CD4-positive, alpha-beta T cell (primary cell): ENCODE measurements around the gene SIRT6. TPM values are rescaled to one million over a fixed set of nuclear protein-coding genes. Genes with fewer than 3 reads are reported as not detected.

ENCODE experiments used
- ATAC-seq: fragments of 200-7000 bp; cut with Tn5 transposase; one replicate; pipeline ENCODE4 v1.10.0; 2022; ENCODE audit warnings: mild to moderate bottlenecking; ENCODE audit not compliant: poor library complexity
- CTCF ChIA-PET: fragments of 350-600 bp; sonication (Branson Sonifier 250); formaldehyde crosslinking; loops from one replicate; lab custom pipeline; 2021; ENCODE audit warnings: antibody characterized with exemption, inconsistent platforms; lab: Charles Lee
- POLR2A ChIA-PET: fragments of 350-600 bp; sonication (Branson Sonifier 250); formaldehyde crosslinking; loops from one replicate; lab custom pipeline; 2021; ENCODE audit warnings: antibody characterized with exemption, inconsistent platforms; lab: Charles Lee
- DNase-seq, 14 experiments: peaks; one replicate each; pipeline ENCODE4 v3.0.0-alpha.2; 2013 to 2020; ENCODE audit warnings: mixed read lengths in 2 of 14
- H3K27ac ChIP-seq, 2 donors: one replicate each; pipeline versions ENCODE4 v1.5.1 to v1.7.0; 2013; ENCODE audit warnings: low read length in 2 of 2, low read depth in 1 of 2, mild to moderate bottlenecking in 1 of 2
- H3K27me3 ChIP-seq, 2 experiments: 1 replicate in 1 of 2; 2 replicates in 1 of 2; pipeline versions ENCODE4 v1.6.1 to v1.7.0; 2013; ENCODE audit warnings: low read length in 2 of 2, control low read depth in 1 of 2, mild to moderate bottlenecking in 1 of 2, moderate library complexity in 1 of 2; ENCODE audit not compliant: insufficient read depth in 2 of 2, control insufficient read depth in 1 of 2
- H3K36me3 ChIP-seq: one replicate; pipeline ENCODE4 v1.6.1; 2013; ENCODE audit warnings: low read length, control low read depth; ENCODE audit not compliant: insufficient read depth
- H3K4me1 ChIP-seq: one replicate; pipeline ENCODE4 v1.6.1; 2013; ENCODE audit warnings: low read length, control low read depth; ENCODE audit not compliant: insufficient read depth
- H3K4me3 ChIP-seq: one replicate; pipeline ENCODE4 v1.5.1; 2013; ENCODE audit warnings: mild to moderate bottlenecking, low read length, moderate library complexity
- H3K9me3 ChIP-seq, 2 experiments: 1 replicate in 1 of 2; 2 replicates in 1 of 2; pipeline versions ENCODE4 v1.6.1 to v1.7.0; 2013; ENCODE audit warnings: low read length in 2 of 2, mild to moderate bottlenecking in 2 of 2, control low read depth in 1 of 2, moderate library complexity in 1 of 2; ENCODE audit not compliant: control insufficient read depth in 1 of 2, insufficient read depth in 1 of 2
- H3K27ac Mint-ChIP-seq: one replicate; pipeline ENCODE4 v1.8.0; 2020; ENCODE audit warnings: mixed read lengths
- H3K27me3 Mint-ChIP-seq: one replicate; pipeline ENCODE4 v1.8.0; 2021; ENCODE audit warnings: mixed read lengths
- H3K36me3 Mint-ChIP-seq: one replicate; pipeline ENCODE4 v1.8.0; 2021; ENCODE audit warnings: low read depth, mixed read lengths
- H3K4me1 Mint-ChIP-seq: one replicate; pipeline ENCODE4 v1.8.0; 2021; ENCODE audit warnings: low read depth, mixed read lengths
- H3K4me3 Mint-ChIP-seq: one replicate; pipeline ENCODE4 v1.8.0; 2020; ENCODE audit warnings: mild to moderate bottlenecking, mixed read lengths
- H3K9me3 Mint-ChIP-seq: one replicate; pipeline ENCODE4 v1.8.0; 2020; ENCODE audit warnings: mixed read lengths
- intact Hi-C, 2 experiments: fragments of 100-400 bp; cut with DNase I in 1 of 2; cut with micrococcal nuclease in 1 of 2; formaldehyde crosslinking; loops; one replicate each; pipeline versions ENCODE4 v1.15.1 to v1.9.0; 2023 to 2025; cut with DNase I, micrococcal nuclease
- total RNA-seq, 174 experiments: library from RNA in 2 of 174; stranded (reverse) in 2 of 174; gene quantifications; one replicate each; pipeline ENCODE4 v1.2.3 and lab custom pipeline; 2021 to 2026
- TF ChIP-seq, protein P1 (sequence below): fragments of 200-600 bp; IDR thresholded peaks from one replicate; pipeline ENCODE4 v1.8.0; 2022; ENCODE audit warnings: antibody characterized with exemption, mild to moderate bottlenecking

SIRT6 gene
- total RNA-seq, 2 experiments from 2014 or later, result 11.2 to 14.2 TPM

DNA sequence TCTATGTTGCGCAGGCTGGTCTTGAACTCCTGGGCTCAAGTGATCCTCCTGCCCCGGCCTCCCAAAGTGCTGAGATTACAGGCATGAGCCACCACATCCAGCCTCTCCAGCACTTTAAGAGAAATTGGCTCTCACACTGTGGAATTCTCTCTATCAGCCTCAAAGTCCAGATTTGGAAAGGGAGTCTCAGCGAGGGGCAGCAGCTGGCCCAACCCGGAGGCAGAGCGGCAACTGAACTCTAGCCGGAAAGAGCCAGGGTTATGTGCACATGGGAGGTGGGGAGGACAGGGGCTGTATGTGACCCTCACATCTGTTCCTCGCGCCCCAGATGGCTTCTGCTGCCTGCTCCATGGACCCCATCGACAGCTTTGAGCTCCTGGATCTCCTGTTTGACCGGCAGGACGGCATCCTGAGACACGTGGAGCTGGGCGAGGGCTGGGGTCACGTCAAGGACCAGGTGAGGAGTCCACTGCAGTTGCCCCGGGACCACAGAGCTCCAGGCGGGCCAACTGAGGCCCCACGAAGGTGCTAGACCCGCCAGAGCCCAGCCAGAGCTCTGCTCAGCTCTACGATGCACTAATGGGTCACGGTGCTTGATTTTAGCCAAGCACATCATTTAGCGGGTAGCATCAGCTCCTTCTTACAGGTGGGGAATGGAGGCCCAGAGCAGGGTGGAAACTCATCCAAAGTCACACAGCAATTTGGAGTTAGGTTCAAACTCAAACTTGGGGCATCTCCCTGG, 27.6 kb downstream of the SIRT6 start:
- Mint-ChIP-seq H3K27me3 (peaks cover under 1% of the 10 kb centered on the region), H3K9me3 (no peaks in the 10 kb centered on the region), H3K4me3 (no peak overlapping the region), H3K36me3 (no peaks in the 10 kb centered on the region), H3K27ac (no peak overlapping the region), H3K4me1 (no peaks in the 10 kb centered on the region)
- ATAC-seq (no peak), DNase-seq (no peak)
- Histone ChIP-seq H3K36me3 (no peaks in the 10 kb centered on the region), H3K27me3 (peaks cover 0 to 2% of the 10 kb centered on the region in 2 experiments), H3K4me3 (no peak overlapping the region), H3K9me3 (no peaks in the 10 kb centered on the region), H3K4me1 (peaks cover 8% of the 10 kb centered on the region), H3K27ac (no peak overlapping the region)
- ChIA-PET CTCF (interaction anchor here (0.8 to 2.0 kb wide), 2 partner anchors 15 kb away, joined by 5 read pairs; no protein-coding TSS in a partner anchor), POLR2A (no interaction called here)
- TF ChIP-seq, protein P1, sequence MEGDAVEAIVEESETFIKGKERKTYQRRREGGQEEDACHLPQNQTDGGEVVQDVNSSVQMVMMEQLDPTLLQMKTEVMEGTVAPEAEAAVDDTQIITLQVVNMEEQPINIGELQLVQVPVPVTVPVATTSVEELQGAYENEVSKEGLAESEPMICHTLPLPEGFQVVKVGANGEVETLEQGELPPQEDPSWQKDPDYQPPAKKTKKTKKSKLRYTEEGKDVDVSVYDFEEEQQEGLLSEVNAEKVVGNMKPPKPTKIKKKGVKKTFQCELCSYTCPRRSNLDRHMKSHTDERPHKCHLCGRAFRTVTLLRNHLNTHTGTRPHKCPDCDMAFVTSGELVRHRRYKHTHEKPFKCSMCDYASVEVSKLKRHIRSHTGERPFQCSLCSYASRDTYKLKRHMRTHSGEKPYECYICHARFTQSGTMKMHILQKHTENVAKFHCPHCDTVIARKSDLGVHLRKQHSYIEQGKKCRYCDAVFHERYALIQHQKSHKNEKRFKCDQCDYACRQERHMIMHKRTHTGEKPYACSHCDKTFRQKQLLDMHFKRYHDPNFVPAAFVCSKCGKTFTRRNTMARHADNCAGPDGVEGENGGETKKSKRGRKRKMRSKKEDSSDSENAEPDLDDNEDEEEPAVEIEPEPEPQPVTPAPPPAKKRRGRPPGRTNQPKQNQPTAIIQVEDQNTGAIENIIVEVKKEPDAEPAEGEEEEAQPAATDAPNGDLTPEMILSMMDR, result no peak
- intact Hi-C loops, result no loop called here

DNA sequence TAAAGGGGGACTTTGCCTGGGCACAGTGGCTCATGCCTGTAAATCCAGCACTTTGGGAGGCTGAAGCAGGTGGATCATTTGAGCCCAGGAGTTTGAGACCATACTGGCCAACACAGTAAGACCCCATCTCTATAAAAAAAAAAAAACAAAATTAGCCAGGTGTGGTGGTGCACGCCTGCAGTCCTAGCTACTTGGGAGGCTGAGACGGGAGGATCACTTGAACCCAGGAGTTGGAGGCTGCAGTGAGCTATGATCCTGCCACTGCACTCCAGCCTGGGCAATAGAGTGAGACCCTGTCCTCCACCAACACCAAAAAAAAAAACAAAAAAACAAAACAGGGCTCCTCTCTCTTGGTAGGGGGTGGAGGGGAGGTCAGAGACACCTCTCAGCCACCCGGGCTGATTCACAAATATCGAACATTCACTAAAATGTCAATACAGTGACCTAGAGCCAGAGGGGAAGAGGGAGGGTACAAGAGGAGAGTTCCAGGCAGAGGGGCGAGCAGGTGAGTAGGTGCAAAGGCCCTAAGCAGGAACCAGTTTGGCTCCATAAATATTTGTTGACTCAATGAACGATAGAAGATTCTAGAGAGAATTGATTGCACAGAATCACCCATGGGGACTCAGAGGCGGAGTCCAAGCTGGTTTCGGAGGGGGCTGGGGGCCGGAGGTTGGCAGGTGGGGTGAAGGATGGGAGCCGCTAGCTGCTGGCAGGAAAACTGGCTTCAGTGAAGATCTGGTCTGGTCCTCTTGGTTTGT, 29.9 kb downstream of the SIRT6 start:
- TF ChIP-seq, protein P1, result no peak
- Histone ChIP-seq H3K27me3 (peaks cover 0 to 2% of the 10 kb centered on the region in 2 experiments), H3K4me3 (no peak overlapping the region), H3K36me3 (no peaks in the 10 kb centered on the region), H3K27ac (no peak overlapping the region), H3K9me3 (no peaks in the 10 kb centered on the region), H3K4me1 (peaks cover 8% of the 10 kb centered on the region)
- H3K36me3 Mint-ChIP-seq, result no peaks in the 10 kb centered on the region
- ChIA-PET POLR2A (no interaction called here), CTCF (interaction anchor here (2.0 kb wide), 1 partner anchor 12 kb away, joined by 5 read pairs; no protein-coding TSS in a partner anchor)
- no peak for DNase-seq
- H3K4me3 Mint-ChIP-seq, result no peak overlapping the region
- ATAC-seq, result no peak
- peaks cover 5% of the 10 kb centered on the region for H3K27me3 Mint-ChIP-seq
- H3K4me1 Mint-ChIP-seq, result no peaks in the 10 kb centered on the region
- intact Hi-C loops, result no loop called here
- no peak overlapping the region for H3K27ac Mint-ChIP-seq
- no peaks in the 10 kb centered on the region for H3K9me3 Mint-ChIP-seq

DNA sequence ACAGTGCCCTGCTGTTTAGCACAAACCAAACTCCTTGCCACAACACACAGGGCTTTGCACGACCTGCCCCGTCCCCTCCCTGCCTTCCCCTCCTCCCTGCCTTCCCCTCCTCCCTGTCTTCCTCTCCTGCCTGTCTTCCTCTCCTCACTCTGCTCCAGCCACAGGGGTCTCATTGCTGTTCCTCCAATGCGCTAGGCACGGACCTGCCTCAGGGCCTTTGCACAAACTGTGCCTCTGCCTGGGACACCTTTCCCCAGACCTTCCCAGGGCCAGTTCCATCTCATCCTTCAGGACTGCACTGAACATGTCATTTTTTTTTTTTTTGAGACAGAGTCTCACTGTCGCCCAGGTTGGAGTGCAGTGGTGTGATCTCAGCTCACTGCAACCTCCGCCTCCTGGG, 30.7 kb downstream of the SIRT6 start:
- no peak overlapping the region for H3K4me3 Mint-ChIP-seq
- TF ChIP-seq, protein P1, result no peak
- no peak overlapping the region for H3K27ac Mint-ChIP-seq
- H3K27ac ChIP-seq, result no peak overlapping the region
- H3K4me3 ChIP-seq, result no peak overlapping the region
- H3K36me3 Mint-ChIP-seq, result no peaks in the 10 kb centered on the region
- peaks cover 0 to 2% of the 10 kb centered on the region in 2 experiments for H3K27me3 ChIP-seq
- H3K27me3 Mint-ChIP-seq, result peaks cover 5% of the 10 kb centered on the region
- no peaks in the 10 kb centered on the region for H3K9me3 ChIP-seq
- ChIA-PET POLR2A (no interaction called here), CTCF (no interaction called here)
- H3K9me3 Mint-ChIP-seq, result no peaks in the 10 kb centered on the region
- H3K4me1 Mint-ChIP-seq, result no peaks in the 10 kb centered on the region
- no peaks in the 10 kb centered on the region for H3K36me3 ChIP-seq
- intact Hi-C loops, result no loop called here
- peaks cover 8% of the 10 kb centered on the region for H3K4me1 ChIP-seq
- ATAC-seq (no peak), DNase-seq (no peak)
